ENCODE measurements around the gene COL5A1.

The COL5A1 gene

GRCh38 chr9:134669399-134669955, 27.9 kb downstream of the COL5A1 start:
- DNase-seq, result peak; percentile 38
- Histone ChIP-seq H3K9me3 (ENCODE audit: control insufficient read depth, low read length) (no peaks in the 10 kb centered on the region), H3K4me3 (ENCODE audit: insufficient read depth in 1 of 2, low read depth in 1 of 2, low read length in 2 of 2) (no peak overlapping the region), H3K4me2 (ENCODE audit: low read length, poor library complexity, severe bottlenecking) (no peak overlapping the region), H2BK120ac (ENCODE audit: low read depth, low read length) (no peak overlapping the region), H3K79me1 (replicated peaks; ENCODE audit: low read length, poor library complexity, severe bottlenecking) (peaks cover 28% of the 10 kb centered on the region), H3K27ac (ENCODE audit: low read length, poor library complexity, severe bottlenecking) (peak overlapping the region; percentile 55), H2AK5ac (ENCODE audit: low read length, severe bottlenecking) (no peak overlapping the region), H3K27me3 (ENCODE audit: control insufficient read depth in 1 of 2, insufficient read depth in 1 of 2, low read length in 2 of 2) (no peaks in the 10 kb centered on the region), H2BK12ac (ENCODE audit: low read length in 2 of 2) (no peak overlapping the region), H4K91ac (ENCODE audit: low read length) (no peak overlapping the region), H4K8ac (ENCODE audit: low read length) (no peak overlapping the region), H3K36me3 (ENCODE audit: control insufficient read depth in 1 of 2, insufficient read depth in 2 of 2, low read depth in 1 of 2, low read length in 2 of 2) (peaks cover 12 to 20% of the 10 kb centered on the region in 2 experiments), H3K4ac (ENCODE audit: low read depth in 1 of 2, low read length in 2 of 2) (no peak overlapping the region), H3K4me1 (ENCODE audit: control insufficient read depth, insufficient read depth, low read depth, low read length) (peaks cover 29% of the 10 kb centered on the region), H3K18ac (ENCODE audit: low read depth in 1 of 2, low read length in 2 of 2) (no peak overlapping the region), H3K14ac (ENCODE audit: low read length in 2 of 2) (no peak overlapping the region), H3K9ac (ENCODE audit: low read length) (no peak overlapping the region), H2AFZ (ENCODE audit: low read depth, low read length) (no peak overlapping the region), H3K23ac (ENCODE audit: low read length in 2 of 2) (no peak overlapping the region), H2BK5ac (ENCODE audit: low read depth, low read length, poor library complexity, severe bottlenecking) (no peak overlapping the region), H2BK15ac (ENCODE audit: low read depth, poor library complexity, severe bottlenecking) (no peak overlapping the region)
- whole genome bisulfite sequencing, result 71% methylated on average over 9 of the region's 9 CpGs

GRCh38 chr9:134670042-134670525, 28.5 kb downstream of the COL5A1 start:
- Histone ChIP-seq H2BK5ac (ENCODE audit: low read depth, low read length, poor library complexity, severe bottlenecking) (peak overlapping the region; percentile 49), H2AK5ac (ENCODE audit: low read length, severe bottlenecking) (peak overlapping the region; percentile 83), H2BK15ac (ENCODE audit: low read depth, poor library complexity, severe bottlenecking) (no peak overlapping the region), H3K36me3 (ENCODE audit: control insufficient read depth in 1 of 2, insufficient read depth in 2 of 2, low read depth in 1 of 2, low read length in 2 of 2) (peaks cover 9 to 14% of the 10 kb centered on the region in 2 experiments), H3K4me1 (ENCODE audit: control insufficient read depth, insufficient read depth, low read depth, low read length) (peaks cover 29% of the 10 kb centered on the region), H3K23ac (ENCODE audit: low read length in 2 of 2) (no peak overlapping the region), H3K79me1 (replicated peaks; ENCODE audit: low read length, poor library complexity, severe bottlenecking) (peaks cover 26% of the 10 kb centered on the region), H3K27ac (ENCODE audit: low read length, poor library complexity, severe bottlenecking) (peak overlapping the region; percentile 75), H3K9ac (ENCODE audit: low read length) (peak overlapping the region; percentile 22), H3K4me2 (ENCODE audit: low read length, poor library complexity, severe bottlenecking) (no peak overlapping the region), H2BK12ac (ENCODE audit: low read length in 2 of 2) (peak overlapping the region in 1 of 2 experiments; percentile 40), H4K8ac (ENCODE audit: low read length) (no peak overlapping the region), H3K14ac (ENCODE audit: low read length in 2 of 2) (no peak overlapping the region), H2BK120ac (ENCODE audit: low read depth, low read length) (no peak overlapping the region), H3K27me3 (ENCODE audit: control insufficient read depth in 1 of 2, insufficient read depth in 1 of 2, low read length in 2 of 2) (no peaks in the 10 kb centered on the region), H4K91ac (ENCODE audit: low read length) (no peak overlapping the region), H3K9me3 (ENCODE audit: control insufficient read depth, low read length) (no peaks in the 10 kb centered on the region), H3K4ac (ENCODE audit: low read depth in 1 of 2, low read length in 2 of 2) (no peak overlapping the region), H3K18ac (ENCODE audit: low read depth in 1 of 2, low read length in 2 of 2) (no peak overlapping the region), H2AFZ (ENCODE audit: low read depth, low read length) (no peak overlapping the region), H3K4me3 (ENCODE audit: insufficient read depth in 1 of 2, low read depth in 1 of 2, low read length in 2 of 2) (no peak overlapping the region)
- peak; percentile 82 for DNase-seq
- 63% methylated on average over 5 of the region's 6 CpGs for WGBS

- Histone ChIP-seq H3K9me3 (ENCODE audit: control insufficient read depth, low read length) (no peaks in the 10 kb centered on the region), H3K4ac (ENCODE audit: low read depth in 1 of 2, low read length in 2 of 2) (peak overlapping the region in 1 of 2 experiments; percentile 16), H3K27ac (ENCODE audit: low read length, poor library complexity, severe bottlenecking) (peak overlapping the region; percentile 75), H4K91ac (ENCODE audit: low read length) (no peak overlapping the region), H2AK5ac (ENCODE audit: low read length, severe bottlenecking) (peak overlapping the region; percentile 83), H3K9ac (ENCODE audit: low read length) (no peak overlapping the region), H2BK12ac (ENCODE audit: low read length in 2 of 2) (peak overlapping the region in 1 of 2 experiments; percentile 29), H2AFZ (ENCODE audit: low read depth, low read length) (no peak overlapping the region), H4K8ac (ENCODE audit: low read length) (no peak overlapping the region), H3K4me1 (ENCODE audit: control insufficient read depth, insufficient read depth, low read depth, low read length) (peaks cover 29% of the 10 kb centered on the region), H3K4me3 (ENCODE audit: insufficient read depth in 1 of 2, low read depth in 1 of 2, low read length in 2 of 2) (no peak overlapping the region), H2BK5ac (ENCODE audit: low read depth, low read length, poor library complexity, severe bottlenecking) (peak overlapping the region; percentile 74), H3K4me2 (ENCODE audit: low read length, poor library complexity, severe bottlenecking) (no peak overlapping the region), H3K14ac (ENCODE audit: low read length in 2 of 2) (peak overlapping the region in 1 of 2 experiments; percentile 86), H3K18ac (ENCODE audit: low read depth in 1 of 2, low read length in 2 of 2) (peak overlapping the region in 1 of 2 experiments; percentile 25), H3K36me3 (ENCODE audit: control insufficient read depth in 1 of 2, insufficient read depth in 2 of 2, low read depth in 1 of 2, low read length in 2 of 2) (peaks cover 5 to 10% of the 10 kb centered on the region in 2 experiments), H2BK15ac (ENCODE audit: low read depth, poor library complexity, severe bottlenecking) (no peak overlapping the region), H3K79me1 (replicated peaks; ENCODE audit: low read length, poor library complexity, severe bottlenecking) (peaks cover 28% of the 10 kb centered on the region), H3K27me3 (ENCODE audit: control insufficient read depth in 1 of 2, insufficient read depth in 1 of 2, low read length in 2 of 2) (no peaks in the 10 kb centered on the region), H3K23ac (ENCODE audit: low read length in 2 of 2) (peak overlapping the region in 1 of 2 experiments; percentile 2), H2BK120ac (ENCODE audit: low read depth, low read length) (no peak overlapping the region)
- 99% methylated on average over 11 of the region's 11 CpGs for WGBS
- DNase-seq, result no peak
Observed at GRCh38 chr9:134670851-134671281, 29.3 kb downstream of the COL5A1 start.

- no peak overlapping the region for H2BK5ac ChIP-seq (ENCODE audit: low read depth, low read length, poor library complexity, severe bottlenecking)
- no peak overlapping the region for H3K4me2 ChIP-seq (ENCODE audit: low read length, poor library complexity, severe bottlenecking)
- no peak overlapping the region for H3K9ac ChIP-seq (ENCODE audit: low read length)
- no peak for DNase-seq
- H2AFZ ChIP-seq (ENCODE audit: low read depth, low read length), result no peak overlapping the region
- no peak overlapping the region for H3K4me3 ChIP-seq (ENCODE audit: insufficient read depth in 1 of 2, low read depth in 1 of 2, low read length in 2 of 2)
- H3K4ac ChIP-seq (ENCODE audit: low read depth in 1 of 2, low read length in 2 of 2), result no peak overlapping the region
- H3K27ac ChIP-seq (ENCODE audit: low read length, poor library complexity, severe bottlenecking), result peak overlapping the region; percentile 75
- H3K9me3 ChIP-seq (ENCODE audit: control insufficient read depth, low read length), result no peaks in the 10 kb centered on the region
- H3K4me1 ChIP-seq (ENCODE audit: control insufficient read depth, insufficient read depth, low read depth, low read length), result peaks cover 29% of the 10 kb centered on the region
- H3K23ac ChIP-seq (ENCODE audit: low read length in 2 of 2), result no peak overlapping the region
- no peak overlapping the region for H2BK15ac ChIP-seq (ENCODE audit: low read depth, poor library complexity, severe bottlenecking)
- no peak overlapping the region for H2BK120ac ChIP-seq (ENCODE audit: low read depth, low read length)
- H3K36me3 ChIP-seq (ENCODE audit: control insufficient read depth in 1 of 2, insufficient read depth in 2 of 2, low read depth in 1 of 2, low read length in 2 of 2), result peaks cover 5 to 10% of the 10 kb centered on the region in 2 experiments
- H4K91ac ChIP-seq (ENCODE audit: low read length), result no peak overlapping the region
- no peaks in the 10 kb centered on the region for H3K27me3 ChIP-seq (ENCODE audit: control insufficient read depth in 1 of 2, insufficient read depth in 1 of 2, low read length in 2 of 2)
- H3K14ac ChIP-seq (ENCODE audit: low read length in 2 of 2), result no peak overlapping the region
- peaks cover 26% of the 10 kb centered on the region for H3K79me1 ChIP-seq (replicated peaks; ENCODE audit: low read length, poor library complexity, severe bottlenecking)
- peak overlapping the region; percentile 83 for H2AK5ac ChIP-seq (ENCODE audit: low read length, severe bottlenecking)
- no peak overlapping the region for H4K8ac ChIP-seq (ENCODE audit: low read length)
- peak overlapping the region in 1 of 2 experiments; percentile 25 for H3K18ac ChIP-seq (ENCODE audit: low read depth in 1 of 2, low read length in 2 of 2)
- WGBS, result 97% methylated on average over 15 of the region's 15 CpGs
- no peak overlapping the region for H2BK12ac ChIP-seq (ENCODE audit: low read length in 2 of 2)
Observed at GRCh38 chr9:134671341-134672113, 29.9 kb downstream of the COL5A1 start.

Data from mesenchymal stem cell (in vitro differentiated cells and primary cell).